Transverse colon (tissue), 4 donors: ENCODE data around the gene CELSR1.

Source experiments
- EP300 ChIP-seq: sonication (generic); formaldehyde crosslinking; IDR thresholded peaks from one replicate; pipeline ENCODE4 v1.6.1; 2017; ENCODE audit warnings: antibody characterized with exemption, low read depth
- POLR2A ChIP-seq: fragments of 450-650 bp; IDR thresholded peaks from one replicate; pipeline ENCODE4 v1.6.1; 2016; ENCODE audit warnings: antibody characterized with exemption, mild to moderate bottlenecking, moderate library complexity
- POLR2AphosphoS5 ChIP-seq, 3 donors: sonication (generic); formaldehyde crosslinking; IDR thresholded peaks; one replicate each; pipeline ENCODE4 v1.6.1; 2016; ENCODE audit warnings: antibody characterized with exemption in 3 of 3
- TF ChIP-seq, protein P1 (sequence below), 5 experiments: fragments of 200-600 bp in 3 of 5; fragments of 450-650 bp in 2 of 5; sonication (generic) in 3 of 5; IDR thresholded peaks; 1 replicate in 2 of 5; 2 replicates in 3 of 5; pipeline ENCODE4 v1.5.1; 2016 to 2017; ENCODE audit warnings: antibody characterized with exemption in 5 of 5, inconsistent platforms in 3 of 5, mild to moderate bottlenecking in 2 of 5, moderate library complexity in 1 of 5

DNA sequence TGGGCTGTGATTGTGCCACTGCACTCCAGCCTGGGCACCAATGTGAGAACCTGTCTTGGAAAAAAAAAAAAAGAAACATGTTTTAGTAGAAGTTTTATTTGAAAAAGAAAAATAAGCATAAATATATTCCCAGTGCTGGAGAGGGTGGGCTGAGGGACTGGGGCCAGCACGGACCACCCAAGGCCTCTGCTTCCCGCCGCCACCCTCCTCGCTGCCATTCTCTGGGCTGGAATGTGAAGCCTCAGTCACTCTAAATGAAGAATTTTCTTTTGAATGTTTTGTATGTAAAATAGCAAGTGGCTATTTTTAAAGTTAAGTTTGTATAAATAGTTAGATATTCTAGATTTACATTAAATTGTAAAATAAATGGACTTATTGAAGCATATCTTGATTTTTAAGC, 207.0 kb downstream of the CELSR1 start:
- TF ChIP-seq, protein P1, sequence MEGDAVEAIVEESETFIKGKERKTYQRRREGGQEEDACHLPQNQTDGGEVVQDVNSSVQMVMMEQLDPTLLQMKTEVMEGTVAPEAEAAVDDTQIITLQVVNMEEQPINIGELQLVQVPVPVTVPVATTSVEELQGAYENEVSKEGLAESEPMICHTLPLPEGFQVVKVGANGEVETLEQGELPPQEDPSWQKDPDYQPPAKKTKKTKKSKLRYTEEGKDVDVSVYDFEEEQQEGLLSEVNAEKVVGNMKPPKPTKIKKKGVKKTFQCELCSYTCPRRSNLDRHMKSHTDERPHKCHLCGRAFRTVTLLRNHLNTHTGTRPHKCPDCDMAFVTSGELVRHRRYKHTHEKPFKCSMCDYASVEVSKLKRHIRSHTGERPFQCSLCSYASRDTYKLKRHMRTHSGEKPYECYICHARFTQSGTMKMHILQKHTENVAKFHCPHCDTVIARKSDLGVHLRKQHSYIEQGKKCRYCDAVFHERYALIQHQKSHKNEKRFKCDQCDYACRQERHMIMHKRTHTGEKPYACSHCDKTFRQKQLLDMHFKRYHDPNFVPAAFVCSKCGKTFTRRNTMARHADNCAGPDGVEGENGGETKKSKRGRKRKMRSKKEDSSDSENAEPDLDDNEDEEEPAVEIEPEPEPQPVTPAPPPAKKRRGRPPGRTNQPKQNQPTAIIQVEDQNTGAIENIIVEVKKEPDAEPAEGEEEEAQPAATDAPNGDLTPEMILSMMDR (IDR thresholded peaks at IDR 0.05) = no peak
- TF ChIP-seq POLR2A (no peak), POLR2AphosphoS5 (IDR thresholded peaks at IDR 0.05) (no peak), EP300 (no peak)
